Naive thymus-derived CD8-positive, alpha-beta T cell (primary cell): ENCODE results near the gene CAMP. TPM values are rescaled to one million over a fixed set of nuclear protein-coding genes. Genes with fewer than 3 reads are reported as not detected.

Experiments used
- ATAC-seq, 2 donors: fragments of 150-1000 bp; cut with Tn5 transposase in 1 of 2; sonication (Bioruptor Pico), chemical (Tn5 transposase) in 1 of 2; 1 replicate in 1 of 2; 2 replicates in 1 of 2; pipeline ENCODE4 v1.10.0; 2021; ENCODE audit warnings: mild to moderate bottlenecking in 2 of 2, moderate library complexity in 2 of 2
- POLR2A ChIA-PET: fragments of 350-600 bp; sonication (Branson Sonifier 250); formaldehyde crosslinking; loops from one replicate; lab custom pipeline; 2021; ENCODE audit warnings: antibody characterized with exemption; lab: Charles Lee
- DNase-seq, 10 donors: peaks; one replicate each; pipeline versions ENCODE4 v3.0.0 to v3.0.0-alpha.2; 2020 to 2022
- H3K27ac Mint-ChIP-seq, 10 donors: one replicate each; pipeline ENCODE4 v1.8.0; 2020 to 2022; ENCODE audit warnings: mild to moderate bottlenecking in 10 of 10, mixed read lengths in 10 of 10, moderate library complexity in 4 of 10, inconsistent platforms in 1 of 10
- H3K27me3 Mint-ChIP-seq, 5 donors: one replicate each; pipeline ENCODE4 v1.8.0; 2021 to 2022; ENCODE audit warnings: mixed read lengths in 5 of 5
- H3K36me3 Mint-ChIP-seq, 3 donors: one replicate each; pipeline ENCODE4 v1.8.0; 2020 to 2022; ENCODE audit warnings: mixed read lengths in 3 of 3, mild to moderate bottlenecking in 2 of 3, inconsistent platforms in 1 of 3
- H3K4me1 Mint-ChIP-seq, 4 donors: one replicate each; pipeline ENCODE4 v1.8.0; 2021 to 2022; ENCODE audit warnings: mixed read lengths in 4 of 4
- H3K4me3 Mint-ChIP-seq, 10 donors: one replicate each; pipeline ENCODE4 v1.8.0; 2020 to 2022; ENCODE audit warnings: mild to moderate bottlenecking in 10 of 10, mixed read lengths in 10 of 10, moderate library complexity in 6 of 10, inconsistent platforms in 1 of 10
- H3K9me3 Mint-ChIP-seq, 9 donors: one replicate each; pipeline ENCODE4 v1.8.0; 2020 to 2022; ENCODE audit warnings: mixed read lengths in 9 of 9, mild to moderate bottlenecking in 3 of 9, inconsistent platforms in 1 of 9, moderate library complexity in 1 of 9
- polyA plus RNA-seq, 3 donors: library from polyadenylated mRNA; unstranded; fragments of 300-500 nt; fragmentation: Illumina TruSeq; gene quantifications; one replicate each; pipeline ENCODE4 v1.2.3, GENCODE V29; 2021
- total RNA-seq, 8 experiments: library from RNA in 2 of 8; stranded (reverse) in 2 of 8; gene quantifications; one replicate each; pipeline ENCODE4 v1.2.3 and lab custom pipeline; 2021 to 2026

Gene CAMP
- total and polyA plus RNA-seq, 5 experiments from 2014 or later = not detected

DNA sequence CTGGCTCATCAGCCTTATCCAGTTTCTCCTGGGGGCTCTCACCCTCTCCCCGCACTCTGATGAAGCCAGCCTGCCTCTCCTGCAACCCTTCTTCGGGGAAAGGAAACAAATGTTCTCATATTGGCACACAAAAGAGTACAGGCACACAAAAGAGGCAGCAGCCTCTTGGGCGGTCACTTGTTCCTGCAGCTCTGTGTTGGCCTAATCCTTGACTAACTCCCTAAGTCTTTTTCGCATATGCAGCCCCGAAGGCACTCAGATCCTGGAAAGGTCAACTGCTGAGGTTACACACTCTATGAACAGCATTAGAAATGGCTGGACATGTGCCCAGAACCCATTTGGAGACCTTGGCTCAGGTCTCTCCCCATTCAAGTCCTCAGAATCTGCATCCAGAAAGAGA lies 7.4 kb upstream of the CAMP start:
- Mint-ChIP-seq H3K9me3 (no peaks in the 10 kb centered on the region), H3K27me3 (no peaks in the 10 kb centered on the region), H3K4me1 (no peaks in the 10 kb centered on the region), H3K36me3 (no peaks in the 10 kb centered on the region), H3K27ac (no peak overlapping the region), H3K4me3 (no peak overlapping the region)
- ATAC-seq (no peak), DNase-seq (no peak)
- POLR2A ChIA-PET = no interaction called here

GRCh38 chr3:48217449-48217848 lies 5.8 kb upstream of the CAMP start:
- ATAC-seq (no peak), DNase-seq (no peak)
- H3K4me3 Mint-ChIP-seq = no peak overlapping the region
- no peaks in the 10 kb centered on the region for H3K27me3 Mint-ChIP-seq
- no peak overlapping the region for H3K27ac Mint-ChIP-seq
- POLR2A ChIA-PET = no interaction called here
- peaks cover 0 to 8% (median 0%) of the 10 kb centered on the region in 4 donors for H3K4me1 Mint-ChIP-seq
- no peaks in the 10 kb centered on the region for H3K9me3 Mint-ChIP-seq
- H3K36me3 Mint-ChIP-seq = no peaks in the 10 kb centered on the region

- Mint-ChIP-seq H3K4me1 (peaks cover 0 to 16% (median 0%) of the 10 kb centered on the region in 4 donors), H3K27ac (no peak overlapping the region), H3K9me3 (no peaks in the 10 kb centered on the region), H3K27me3 (no peaks in the 10 kb centered on the region), H3K4me3 (no peak overlapping the region), H3K36me3 (no peaks in the 10 kb centered on the region)
- no peak for DNase-seq
- no peak for ATAC-seq
- POLR2A ChIA-PET = no interaction called here
Observed at GRCh38 chr3:48218537-48218936, 4.8 kb upstream of the CAMP start.

GRCh38 chr3:48219543-48219942 lies 3.8 kb upstream of the CAMP start:
- Mint-ChIP-seq H3K9me3 (no peaks in the 10 kb centered on the region), H3K36me3 (no peaks in the 10 kb centered on the region), H3K4me1 (peaks cover 0 to 20% (median 0%) of the 10 kb centered on the region in 4 donors), H3K4me3 (no peak overlapping the region), H3K27me3 (no peaks in the 10 kb centered on the region), H3K27ac (peak overlapping the region in 3 of 10 donors; percentile 25 to 58 (median 43))
- DNase-seq = no peak
- POLR2A ChIA-PET = no interaction called here
- ATAC-seq = no peak

- peaks cover 0 to 23% (median 1%) of the 10 kb centered on the region in 4 donors for H3K4me1 Mint-ChIP-seq
- H3K36me3 Mint-ChIP-seq = no peaks in the 10 kb centered on the region
- no peaks in the 10 kb centered on the region for H3K9me3 Mint-ChIP-seq
- no peaks in the 10 kb centered on the region for H3K27me3 Mint-ChIP-seq
- POLR2A ChIA-PET = no interaction called here
- ATAC-seq (no peak), DNase-seq (no peak)
- H3K4me3 Mint-ChIP-seq = no peak overlapping the region
- no peak overlapping the region for H3K27ac Mint-ChIP-seq
Observed at GRCh38 chr3:48220746-48221145, 2.5 kb upstream of the CAMP start.

DNA sequence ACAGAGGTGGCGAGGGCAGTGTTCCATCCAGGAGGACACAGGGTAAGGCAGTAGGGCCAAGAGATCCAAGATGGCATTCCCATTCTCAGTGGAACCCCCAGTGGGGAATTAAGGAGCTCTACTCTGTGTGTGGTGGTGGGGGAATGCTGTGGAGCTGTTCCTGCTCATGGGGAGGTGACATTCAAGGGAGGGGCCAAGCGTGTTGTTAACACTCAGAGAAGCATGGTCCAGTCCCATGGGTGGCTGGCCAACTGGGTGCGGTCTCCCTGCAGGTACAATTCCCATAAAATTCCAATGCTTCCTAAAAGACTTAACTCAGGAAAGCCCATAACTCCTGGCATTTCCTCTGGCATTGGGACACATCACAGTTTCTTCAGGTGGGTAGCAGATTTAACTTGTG lies 2.3 kb downstream of the CAMP start:
- Mint-ChIP-seq H3K27ac (no peak overlapping the region), H3K27me3 (no peaks in the 10 kb centered on the region), H3K9me3 (no peaks in the 10 kb centered on the region), H3K4me1 (peaks cover 6 to 39% (median 16%) of the 10 kb centered on the region in 4 donors), H3K4me3 (peak overlapping the region in 1 of 10 donors; percentile 10), H3K36me3 (no peaks in the 10 kb centered on the region)
- no peak for ATAC-seq
- DNase-seq = no peak
- POLR2A ChIA-PET = no interaction called here

DNA sequence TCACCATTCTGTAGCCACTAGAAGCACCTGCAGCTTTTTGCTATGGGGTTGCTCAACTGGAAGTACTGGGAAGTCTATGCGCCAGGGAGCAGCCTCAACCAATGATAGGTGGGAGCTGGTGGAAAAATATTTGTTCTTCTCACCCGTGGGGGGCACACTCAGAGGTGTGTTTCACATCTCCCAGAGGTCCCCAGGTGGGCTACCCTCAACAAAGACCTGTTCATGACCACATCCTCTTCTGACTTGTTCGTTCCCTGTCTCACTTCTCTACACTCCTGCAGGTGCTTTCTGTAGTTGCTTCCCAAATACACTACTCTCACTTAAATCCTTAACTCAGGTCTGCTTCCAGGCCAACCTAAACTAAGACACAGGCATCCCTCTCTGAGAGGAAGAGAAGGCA lies 3.6 kb downstream of the CAMP start:
- Mint-ChIP-seq H3K27ac (peak overlapping the region in 8 of 10 donors; percentile 7 to 82 (median 42)), H3K9me3 (no peaks in the 10 kb centered on the region), H3K36me3 (no peaks in the 10 kb centered on the region), H3K27me3 (no peaks in the 10 kb centered on the region), H3K4me3 (peak overlapping the region in 8 of 10 donors; percentile 13 to 74 (median 47)), H3K4me1 (peaks cover 6 to 36% (median 16%) of the 10 kb centered on the region in 4 donors)
- ATAC-seq = peak; percentile 37 to 81
- POLR2A ChIA-PET = no interaction called here
- DNase-seq = peak in 3 of 10 donors; percentile 4 to 28 (median 23)

DNA sequence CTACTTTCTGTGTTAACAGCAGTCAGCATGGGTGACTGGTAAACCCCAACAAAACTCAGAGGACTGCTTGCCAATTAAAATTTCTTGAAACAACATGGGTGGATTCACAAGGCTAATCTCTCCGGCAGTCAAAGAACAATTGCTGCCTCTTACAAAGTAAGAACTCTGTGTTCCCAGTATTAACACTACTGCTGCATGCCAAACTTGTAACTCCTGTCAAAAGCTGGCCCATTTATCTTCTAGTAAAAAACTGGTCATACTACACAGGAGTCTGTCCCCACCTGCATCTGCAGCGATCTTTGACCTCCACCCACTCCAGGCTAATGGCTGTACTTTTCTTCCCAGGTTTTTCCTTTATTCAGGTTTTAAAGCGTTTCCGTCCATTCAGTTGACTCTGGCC lies 8.9 kb downstream of the CAMP start:
- Mint-ChIP-seq H3K27ac (no peak overlapping the region), H3K4me1 (peaks cover 7 to 20% (median 13%) of the 10 kb centered on the region in 4 donors), H3K36me3 (no peaks in the 10 kb centered on the region), H3K9me3 (no peaks in the 10 kb centered on the region), H3K27me3 (peaks cover 0 to 3% (median 0%) of the 10 kb centered on the region in 5 donors), H3K4me3 (no peak overlapping the region)
- DNase-seq (no peak), ATAC-seq (no peak)
- POLR2A ChIA-PET = interaction anchor here (0.6 kb wide), 1 partner anchor 46 kb away, joined by 6 read pairs; no protein-coding TSS in a partner anchor

DNA sequence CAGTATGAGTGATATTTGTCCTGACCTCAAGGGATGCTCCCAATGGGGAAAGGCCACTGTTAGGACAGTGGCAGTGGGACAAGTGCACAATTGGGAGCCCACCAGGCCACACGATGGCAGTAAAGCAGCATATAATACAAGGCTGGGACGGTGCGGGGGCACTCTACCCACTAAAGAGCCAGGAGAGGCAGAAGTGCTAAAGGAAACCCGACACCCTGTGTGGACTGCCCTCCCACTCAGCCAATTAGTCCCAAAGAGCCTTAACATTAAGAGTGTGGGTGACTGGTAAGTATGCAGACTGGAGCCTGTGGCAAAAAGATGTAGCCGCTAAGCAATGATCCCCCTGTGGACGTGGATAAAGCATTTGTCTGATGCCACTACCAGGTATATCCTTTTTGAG lies 9.4 kb downstream of the CAMP start:
- POLR2A ChIA-PET = interaction anchor here (0.6 kb wide), 1 partner anchor 47 kb away, joined by 6 read pairs; no protein-coding TSS in a partner anchor
- H3K4me3 Mint-ChIP-seq = peak overlapping the region in 3 of 10 donors; percentile 4 to 28 (median 27)
- no peaks in the 10 kb centered on the region for H3K36me3 Mint-ChIP-seq
- H3K27ac Mint-ChIP-seq = peak overlapping the region in 2 of 10 donors; percentile 17 to 63
- H3K4me1 Mint-ChIP-seq = peaks cover 5 to 16% (median 9%) of the 10 kb centered on the region in 4 donors
- peak; percentile 95 to 99 for ATAC-seq
- peaks cover 0 to 3% (median 0%) of the 10 kb centered on the region in 5 donors for H3K27me3 Mint-ChIP-seq
- H3K9me3 Mint-ChIP-seq = no peaks in the 10 kb centered on the region
- peak; percentile 28 to 78 (median 54) for DNase-seq

DNA sequence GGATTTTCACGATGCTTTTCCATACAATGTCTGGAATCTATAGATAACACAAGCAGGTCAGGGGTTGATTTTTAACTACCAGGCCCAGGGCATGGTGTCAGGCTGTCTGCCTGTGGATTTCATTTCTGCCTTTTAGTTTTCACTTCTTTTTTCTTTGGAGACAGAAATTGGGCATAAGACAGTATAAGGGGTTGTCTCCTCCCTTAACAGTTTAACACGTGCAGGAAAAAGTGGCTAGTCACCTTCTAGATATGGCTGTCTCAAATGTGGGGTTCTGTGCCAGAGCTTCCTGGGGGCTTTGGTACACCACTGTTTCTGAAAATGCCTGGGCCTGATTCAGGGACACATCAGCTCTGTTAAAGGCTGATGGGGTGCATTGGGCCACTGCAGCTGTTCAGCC lies 10.2 kb downstream of the CAMP start:
- POLR2A ChIA-PET = no interaction called here
- Mint-ChIP-seq H3K4me3 (no peak overlapping the region), H3K4me1 (peaks cover 4 to 13% (median 7%) of the 10 kb centered on the region in 4 donors), H3K9me3 (no peaks in the 10 kb centered on the region), H3K27ac (peak overlapping the region in 1 of 10 donors; percentile 63), H3K27me3 (peaks cover 0 to 3% (median 0%) of the 10 kb centered on the region in 5 donors), H3K36me3 (no peaks in the 10 kb centered on the region)
- ATAC-seq = no peak
- no peak for DNase-seq

DNA sequence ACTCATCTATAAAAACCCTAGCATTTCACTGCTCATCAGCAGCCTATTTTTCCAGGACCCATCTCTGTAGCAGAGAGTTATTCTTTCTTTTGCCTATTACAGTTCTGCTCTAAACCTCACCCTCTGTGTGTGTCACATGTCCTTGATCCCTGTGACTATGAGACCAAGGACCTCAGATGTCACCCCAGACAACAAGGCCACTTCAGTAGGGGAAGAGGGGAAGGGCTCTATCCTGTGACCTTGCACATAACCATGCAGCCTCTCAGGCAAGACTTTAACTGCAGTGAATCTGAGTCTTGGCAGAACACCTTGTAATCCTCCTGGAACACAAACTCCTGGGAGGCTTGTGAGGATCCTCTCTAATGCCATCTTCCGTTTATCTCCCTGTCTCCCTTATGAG lies 13.2 kb downstream of the CAMP start:
- DNase-seq (no peak), ATAC-seq (no peak)
- no peaks in the 10 kb centered on the region for H3K9me3 Mint-ChIP-seq
- no peak overlapping the region for H3K4me3 Mint-ChIP-seq
- no peak overlapping the region for H3K27ac Mint-ChIP-seq
- H3K36me3 Mint-ChIP-seq = no peaks in the 10 kb centered on the region
- H3K27me3 Mint-ChIP-seq = peaks cover 0 to 3% (median 0%) of the 10 kb centered on the region in 5 donors
- peaks cover 5 to 22% (median 16%) of the 10 kb centered on the region in 4 donors for H3K4me1 Mint-ChIP-seq
- POLR2A ChIA-PET = no interaction called here

GRCh38 chr3:48238531-48239085 lies 15.3 kb downstream of the CAMP start:
- Mint-ChIP-seq H3K9me3 (no peaks in the 10 kb centered on the region), H3K27me3 (no peaks in the 10 kb centered on the region), H3K4me1 (peaks cover 0 to 24% (median 17%) of the 10 kb centered on the region in 4 donors), H3K4me3 (no peak overlapping the region), H3K27ac (peak overlapping the region in 2 of 10 donors; percentile 9 to 34), H3K36me3 (no peaks in the 10 kb centered on the region)
- ATAC-seq = no peak
- POLR2A ChIA-PET = no interaction called here
- DNase-seq = no peak

DNA sequence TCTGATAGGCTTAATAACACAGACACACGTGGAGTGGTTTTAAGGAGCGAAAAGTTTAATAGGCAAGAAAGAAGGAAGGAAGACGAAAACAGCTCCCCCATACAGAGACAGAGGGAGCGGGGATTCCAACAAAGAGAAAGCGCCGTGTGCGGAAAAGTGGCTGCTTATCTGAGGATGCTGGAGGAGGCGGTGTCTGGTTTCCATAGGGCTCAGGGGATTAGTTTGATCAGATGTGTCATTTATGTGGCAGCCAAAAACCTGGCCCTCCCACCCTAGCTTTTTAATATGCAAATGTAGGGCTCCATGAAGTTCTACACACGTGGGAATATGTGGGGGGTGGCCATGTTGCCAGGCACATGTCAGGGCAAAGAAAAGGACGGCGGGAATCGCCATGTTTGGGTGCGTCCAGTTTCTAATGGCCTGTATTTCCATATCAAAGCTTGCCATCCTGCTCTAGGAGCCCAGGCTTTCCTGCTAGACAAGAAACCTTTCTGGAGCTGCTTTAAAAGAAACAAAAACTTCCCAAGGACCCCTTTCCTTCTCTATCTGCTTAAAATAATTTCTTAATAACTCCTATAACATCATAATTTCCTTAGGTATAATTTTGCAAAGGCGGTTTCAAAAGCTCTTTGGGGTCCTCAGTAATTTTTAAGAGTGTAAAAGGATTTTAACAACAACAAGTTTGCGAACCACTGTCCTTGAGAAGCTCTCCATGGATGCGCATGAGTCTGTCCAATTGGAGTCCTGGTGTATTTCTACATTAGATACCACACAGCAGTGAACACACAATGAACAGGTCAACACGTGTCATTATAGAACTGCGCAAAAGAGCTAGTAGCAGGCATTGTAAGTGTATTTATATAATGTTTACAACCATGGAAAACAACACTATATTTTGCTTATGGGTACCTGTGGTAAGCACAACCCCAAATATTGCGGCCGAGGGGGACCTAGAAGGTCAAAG lies 17.0 kb downstream of the CAMP start:
- Mint-ChIP-seq H3K4me1 (peaks cover under 1 to 35% (median 20%) of the 10 kb centered on the region in 4 donors), H3K27ac (peak overlapping the region; percentile 88 to 95 (median 92)), H3K4me3 (peak overlapping the region; percentile 86 to 95 (median 92)), H3K36me3 (peaks cover 0 to 2% (median 0%) of the 10 kb centered on the region in 3 donors), H3K27me3 (no peaks in the 10 kb centered on the region), H3K9me3 (no peaks in the 10 kb centered on the region)
- peak; percentile 0 to 4 for ATAC-seq
- POLR2A ChIA-PET = interaction anchor here (0.5 to 2.8 kb wide), 14 partner anchors 12 to 572 kb away, joined by 3 to 26 read pairs (median 4); partner anchors contain the start of genes ATRIP, CCDC51, CDC25A and NME6
- no peak for DNase-seq
